ACHN (cell line): ENCODE data around the gene TOMM5.
"Not testable (repeated sequence)": the region's sequence is repeated elsewhere in the genome, so short reads cannot be mapped to it uniquely, and the experiment has no call there.

ENCODE experiments used
- DNase-seq: peaks from one replicate; pipeline ENCODE4 v3.0.0-alpha.2; 2015
- in situ Hi-C: cut with HindIII; loops from 2 replicates; pipeline ENCODE4 v1.10.0; 2017; ENCODE audit warnings: low sequenced_read_pairs, low pct_ligation_motif_present, low pct_unique_long_range_greater_than_20kb

TOMM5 gene

DNA sequence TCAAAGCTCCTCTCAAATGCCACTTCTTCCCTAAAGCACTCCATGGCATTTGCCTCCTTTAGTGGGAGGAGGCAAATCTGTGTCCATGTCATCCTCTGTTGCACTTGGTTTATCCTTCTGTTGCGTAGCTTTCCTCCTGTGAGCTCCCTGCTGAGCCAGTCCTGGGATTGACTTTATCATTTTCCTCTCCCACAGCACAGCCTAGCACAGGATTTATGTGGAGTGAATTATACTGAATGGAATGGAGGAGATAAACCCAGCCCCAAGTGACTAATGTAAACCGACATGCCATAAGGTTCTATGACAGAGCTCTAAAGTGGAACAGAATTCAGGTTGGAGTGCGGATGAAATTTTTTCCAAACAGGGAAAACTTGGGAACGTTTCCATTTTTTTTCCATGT is 26.4 kb upstream of the TOMM5 start:
- DNase-seq: no peak
- in situ Hi-C loops: no loop called here

DNA sequence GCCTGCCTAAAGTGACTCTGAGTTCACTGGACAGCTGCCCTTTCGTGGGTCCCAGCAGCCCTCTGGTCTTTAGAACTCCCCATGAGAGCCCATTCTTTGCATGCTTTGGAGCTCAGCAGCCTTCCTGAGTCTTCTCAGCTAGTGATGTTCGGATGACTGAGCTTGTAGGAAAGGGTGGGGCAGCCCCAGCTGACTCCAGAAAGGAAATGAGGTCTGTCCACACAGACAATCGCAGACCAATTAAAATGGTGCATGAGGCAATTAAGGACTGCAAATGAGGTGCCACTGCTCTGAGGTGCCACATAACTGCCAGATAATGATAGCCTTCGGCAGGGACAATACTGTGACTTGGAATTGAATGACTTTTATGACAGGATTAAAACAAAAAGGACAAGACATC is 25.4 kb upstream of the TOMM5 start:
- in situ Hi-C loops: no loop called here

DNA sequence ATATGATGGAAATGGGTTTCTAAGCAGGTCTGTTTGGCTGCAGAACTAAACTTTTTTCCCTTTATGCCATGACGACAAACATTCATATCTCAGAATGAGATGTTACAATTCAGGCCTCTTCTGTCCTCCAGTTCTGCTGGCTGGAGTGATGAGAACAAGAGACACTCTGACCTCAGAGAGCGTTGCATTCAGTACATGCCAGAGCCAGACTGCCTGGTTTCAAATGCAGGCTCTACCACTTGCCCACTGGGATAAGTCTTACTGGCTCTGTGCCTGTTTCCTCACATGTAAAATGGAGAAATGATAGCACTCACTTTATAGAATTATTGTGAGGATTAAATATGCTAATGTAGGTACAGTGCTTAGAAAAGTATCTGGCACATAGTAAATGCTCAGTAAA is 24.8 kb upstream of the TOMM5 start:
- DNase-seq: no peak
- in situ Hi-C loops: no loop called here

More for the DNA sequence above, 25.4 kb upstream of the TOMM5 start:
- no peak for DNase-seq

DNA sequence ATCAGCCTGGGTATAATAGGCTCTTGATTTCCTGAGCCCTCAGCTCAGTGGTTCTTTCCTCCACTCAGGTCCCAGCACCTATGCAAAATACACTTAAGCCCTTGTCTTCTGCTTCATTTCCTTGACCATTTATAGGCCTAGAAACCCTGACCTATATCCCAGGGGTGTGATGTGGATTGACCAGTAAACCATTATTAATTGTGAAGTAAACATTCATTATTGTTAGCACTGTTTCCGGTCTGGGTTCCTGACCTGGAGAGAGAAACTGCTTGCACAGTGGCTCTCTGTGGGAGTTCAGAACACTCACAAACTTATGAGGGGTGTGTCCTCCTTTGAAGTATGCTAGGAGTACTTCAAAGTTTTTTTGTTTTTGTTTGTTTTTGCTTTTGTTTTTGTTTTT is 19.6 kb upstream of the TOMM5 start:
- DNase-seq: no peak
- in situ Hi-C loops: no loop called here

GRCh38 chr9:37611014-37611413 is 18.6 kb upstream of the TOMM5 start:
- in situ Hi-C loops: no loop called here
- DNase-seq: no peak

DNA sequence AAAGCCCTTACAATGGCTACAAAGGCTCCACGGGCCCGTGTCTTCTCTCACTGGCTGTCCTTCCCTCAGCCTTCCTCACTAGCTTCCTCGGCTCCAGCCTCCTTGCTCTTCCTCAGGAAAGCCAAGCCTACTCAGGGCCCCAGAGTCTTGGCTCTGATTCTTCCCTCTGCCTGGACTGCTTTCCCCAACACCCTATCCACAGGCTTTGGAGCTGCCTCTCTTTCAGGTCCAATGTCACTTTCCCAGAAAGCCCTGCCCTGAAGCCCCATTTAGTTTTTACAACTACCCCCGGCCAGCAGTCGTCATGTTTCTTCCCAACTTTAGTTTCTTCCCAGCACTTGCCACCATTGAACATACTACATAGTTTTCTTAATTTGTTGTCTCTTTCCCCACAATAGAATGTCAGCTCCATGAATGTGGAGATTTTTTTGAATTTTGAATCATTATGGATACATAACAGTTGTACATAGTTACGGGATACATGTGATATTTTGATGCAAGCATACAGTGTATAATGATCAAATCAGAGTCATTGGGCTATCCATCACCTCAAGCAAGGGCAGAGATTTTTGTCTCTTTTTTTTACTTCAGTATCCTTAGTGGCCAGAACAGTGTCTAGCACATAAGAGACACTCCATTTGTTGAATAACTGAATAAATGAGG is 17.5 kb upstream of the TOMM5 start:
- no peak for DNase-seq
- in situ Hi-C loops: no loop called here

DNA sequence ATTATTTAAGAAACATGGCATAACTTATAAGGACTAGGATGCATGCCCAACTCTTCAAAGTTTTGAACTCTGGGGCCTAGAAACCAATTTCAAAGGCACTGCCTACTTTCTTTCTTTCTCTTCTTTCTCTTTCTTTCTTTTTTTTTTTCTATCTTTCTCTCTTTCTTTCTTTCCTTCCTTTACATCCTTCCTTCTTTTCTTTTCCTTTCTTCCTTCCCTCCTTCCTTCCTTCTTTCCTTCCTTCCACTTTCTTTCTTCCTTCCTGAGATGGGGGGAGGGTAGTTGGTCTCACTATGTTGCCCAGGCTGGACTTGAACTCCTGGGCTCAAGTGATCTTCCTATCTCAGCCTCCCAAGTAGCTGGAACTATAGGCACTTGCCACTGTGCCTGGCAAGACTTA is 15.9 kb upstream of the TOMM5 start:
- in situ Hi-C loops: no loop called here
- no peak for DNase-seq

DNA sequence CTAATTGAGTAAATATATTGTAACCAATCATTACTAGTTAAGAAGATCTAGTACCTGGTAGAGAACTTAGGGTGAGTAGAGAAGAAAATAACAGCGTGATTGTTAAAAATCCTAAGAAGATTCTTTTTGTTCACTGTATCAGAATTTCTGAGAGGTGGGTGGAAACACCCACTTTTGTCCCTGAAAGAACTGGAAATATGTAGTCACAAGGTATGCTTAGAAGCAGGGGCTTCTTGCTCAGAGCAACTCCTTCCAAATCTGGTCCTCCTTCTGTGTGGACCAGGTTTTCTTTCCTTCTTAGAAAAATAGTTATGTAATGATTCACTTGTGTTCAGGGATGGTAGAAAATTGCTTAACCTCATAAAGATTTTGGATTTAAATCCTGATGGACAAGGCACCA is 11.9 kb upstream of the TOMM5 start:
- DNase-seq: no peak
- in situ Hi-C loops: no loop called here

- in situ Hi-C loops: no loop called here
- no peak for DNase-seq
Measured at GRCh38 chr9:37602817-37603216, 10.4 kb upstream of the TOMM5 start.

DNA sequence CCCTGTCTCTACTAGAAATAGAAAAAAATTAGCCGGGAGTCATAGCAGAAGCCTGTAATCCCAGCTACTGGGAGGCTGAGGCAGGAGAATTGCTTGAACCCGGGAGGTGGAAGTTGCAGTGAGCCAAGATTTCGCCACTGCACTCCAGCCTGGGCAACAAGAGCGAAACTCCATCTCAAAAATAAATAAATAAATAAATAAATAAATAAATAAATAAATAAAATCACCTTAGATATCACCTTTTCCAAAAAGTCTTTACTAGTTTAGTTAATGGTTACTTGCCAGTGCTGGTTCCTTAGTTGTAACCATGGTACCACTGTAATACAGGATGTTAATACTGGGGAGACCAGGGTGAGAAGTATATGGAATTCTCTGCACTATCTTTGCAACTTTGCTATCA is 9.7 kb upstream of the TOMM5 start:
- DNase-seq, in situ Hi-C loops: not testable (repeated sequence)

- DNase-seq: no peak
- in situ Hi-C loops: no loop called here
Measured at GRCh38 chr9:37596504-37596903, 4.1 kb upstream of the TOMM5 start.

GRCh38 chr9:37593883-37594448 is 1.6 kb upstream of the TOMM5 start:
- DNase-seq: no peak
- in situ Hi-C loops: no loop called here

DNA sequence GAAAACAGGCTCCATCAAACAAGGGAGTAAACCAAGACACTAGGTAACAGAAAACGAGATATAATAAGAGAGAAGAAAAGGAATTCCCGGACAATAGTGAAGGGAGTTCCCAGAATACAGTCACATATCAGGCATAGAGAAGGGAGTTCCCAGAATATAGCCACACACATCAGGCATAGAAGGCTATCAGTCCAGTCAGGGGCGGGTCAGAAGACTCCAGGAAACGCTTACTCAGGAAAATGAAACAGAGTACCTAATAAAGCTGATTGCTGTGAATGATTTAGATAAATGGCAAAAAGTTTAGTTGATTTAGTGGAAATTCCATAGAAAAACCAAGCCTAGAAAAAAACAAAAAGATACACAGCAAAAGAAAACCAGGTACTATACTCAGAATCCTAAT is 4.9 kb downstream of the TOMM5 start:
- in situ Hi-C loops: no loop called here
- DNase-seq: no peak

DNA sequence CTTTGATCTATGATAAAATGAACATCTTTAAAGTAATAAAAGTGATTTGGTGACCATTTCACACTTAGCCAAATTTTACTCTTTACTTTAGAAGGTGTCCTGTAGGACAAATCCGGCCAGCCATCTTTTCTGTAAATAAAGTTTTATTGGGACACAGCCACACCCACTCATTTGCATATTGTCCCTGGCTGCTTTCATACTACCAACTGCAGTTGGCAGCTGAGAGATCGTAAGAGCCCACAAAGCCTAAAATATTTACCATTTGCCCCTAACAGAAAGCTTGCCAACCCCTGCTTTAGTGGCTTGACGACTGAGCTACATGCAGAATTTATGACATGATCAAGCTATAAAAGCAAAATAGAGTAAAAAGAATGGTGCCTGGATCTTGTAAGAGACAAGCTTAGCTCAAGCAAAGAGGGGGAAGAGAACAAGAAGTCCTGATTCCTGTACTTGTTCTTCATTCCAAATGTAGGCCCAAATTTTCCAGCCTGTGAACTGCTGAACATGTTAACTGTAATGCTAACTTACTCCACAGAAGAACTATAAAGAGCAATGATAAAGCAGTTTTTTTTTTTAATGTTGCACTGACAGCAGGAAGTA is 8.8 kb downstream of the TOMM5 start:
- in situ Hi-C loops: no loop called here
- DNase-seq: no peak

DNA sequence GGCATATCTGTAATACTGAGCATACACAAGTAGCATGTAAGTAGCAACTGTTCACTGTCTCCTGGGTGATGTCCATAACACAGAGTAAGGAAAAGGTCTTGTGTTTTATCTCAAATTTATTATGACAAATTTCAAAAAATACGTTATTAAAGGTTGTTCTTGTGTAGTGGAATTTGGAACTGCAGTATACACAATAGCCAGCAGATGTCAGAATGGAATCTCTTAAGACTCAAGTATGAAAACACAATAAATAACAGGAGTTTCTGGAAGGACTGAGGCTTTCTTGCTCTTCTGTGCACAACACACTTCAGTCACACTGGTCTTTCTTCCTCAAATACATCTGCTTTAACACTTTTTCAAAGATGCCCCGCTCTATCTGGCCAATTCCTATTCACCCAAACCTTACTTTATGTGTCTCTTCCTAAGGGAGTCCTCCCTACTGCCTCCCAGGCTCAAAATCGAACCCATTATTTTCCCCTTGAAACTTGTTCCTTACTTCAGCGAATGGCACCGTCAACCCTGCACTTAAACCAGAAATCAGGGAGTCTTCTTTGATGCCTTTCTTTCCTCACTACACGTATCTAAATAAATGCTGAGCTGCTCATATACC is 9.7 kb downstream of the TOMM5 start:
- peak; percentile 58 for DNase-seq
- in situ Hi-C loops: no loop called here

GRCh38 chr9:37575921-37576721 is 16.3 kb downstream of the TOMM5 start, which contains the start of gene FBXO10:
Gene FBXO10 (minus strand): TSS chr9:37576380. CDS start chr9:37541768, 34,612 bp downstream.
- in situ Hi-C loops: no loop called here
- DNase-seq: peak; percentile 60

- DNase-seq: no peak
- in situ Hi-C loops: no loop called here
Measured at GRCh38 chr9:37575511-37575914, 16.9 kb downstream of the TOMM5 start.

DNA sequence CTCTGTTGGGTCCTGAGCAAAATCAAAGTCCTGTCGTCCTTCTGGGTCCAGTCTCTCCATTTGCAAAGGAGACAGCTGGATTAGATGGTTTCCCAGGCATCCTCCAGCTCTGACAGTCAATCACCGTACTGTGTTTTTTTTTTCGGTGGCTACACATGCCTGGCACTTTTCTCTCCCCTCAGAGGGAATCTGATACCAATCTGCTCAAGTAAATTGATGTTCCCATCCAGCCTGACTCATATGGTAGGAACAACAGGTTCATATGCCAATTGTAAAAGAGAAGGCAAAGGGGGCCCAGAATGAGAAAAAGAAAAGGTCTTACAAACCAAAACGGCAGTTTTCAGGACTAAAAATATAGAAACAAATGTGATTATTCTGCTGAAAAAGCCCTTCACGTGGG is 17.4 kb downstream of the TOMM5 start:
- no peak for DNase-seq
- in situ Hi-C loops: no loop called here

- in situ Hi-C loops: no loop called here
- no peak for DNase-seq
Measured at GRCh38 chr9:37574241-37574721, 18.1 kb downstream of the TOMM5 start.
